GM04504 (cell line): ENCODE data around the gene EZH2.

Experiments
- DNase-seq: peaks from one replicate; pipeline ENCODE4 v3.0.0-alpha.2; 2012; ENCODE audit warnings: low read depth

The EZH2 gene

DNA sequence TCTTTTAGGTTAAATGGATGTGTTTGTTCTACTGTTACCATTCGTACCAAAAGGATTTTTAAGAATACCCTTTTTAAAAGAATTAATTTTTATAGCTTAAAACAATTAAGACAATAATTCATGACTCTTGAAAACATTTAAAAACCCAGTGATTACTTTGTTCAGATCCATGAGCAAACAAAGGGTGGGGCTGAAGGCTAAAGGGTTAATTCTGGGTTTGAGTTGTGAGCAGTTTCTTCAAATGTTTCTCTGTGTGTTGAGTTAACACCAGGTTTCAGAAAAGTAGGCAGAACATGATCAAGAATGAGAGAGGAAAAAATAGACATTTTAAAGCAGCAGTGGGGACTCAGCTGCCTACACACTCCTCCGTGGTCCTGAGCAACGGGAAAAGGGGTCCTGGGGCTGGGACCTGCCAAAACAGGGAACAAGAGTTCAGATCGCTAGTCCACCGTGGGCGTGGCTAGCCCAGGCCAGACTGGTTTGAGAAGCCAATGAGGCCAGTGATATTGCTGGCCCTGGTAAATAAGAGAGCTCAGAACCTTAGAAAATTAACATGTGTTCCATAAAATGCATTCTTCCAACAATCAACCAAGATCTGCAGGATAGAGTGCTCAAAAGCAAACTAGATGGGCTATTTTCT is 14.9 kb upstream of the EZH2 start:
- DNase-seq: no peak

DNA sequence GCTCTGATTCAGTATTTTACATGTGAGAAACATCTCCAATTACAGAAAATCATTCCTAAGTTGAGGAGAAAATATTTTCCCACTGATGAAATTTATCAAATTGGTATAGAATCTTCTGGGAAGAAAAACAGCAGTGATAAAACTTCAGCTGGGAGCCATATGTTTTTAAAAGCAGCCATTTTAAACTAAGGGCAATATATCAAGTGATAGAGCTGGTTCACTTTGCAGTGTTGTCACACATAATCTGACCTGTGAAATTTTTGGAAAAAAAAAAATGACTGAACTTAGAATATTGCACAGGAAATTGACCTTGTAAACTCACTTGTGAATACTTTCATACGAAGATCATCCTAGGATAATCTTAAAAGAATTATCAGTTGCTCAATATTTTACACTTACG is 10.5 kb upstream of the EZH2 start:
- DNase-seq: peak; percentile 56

DNA sequence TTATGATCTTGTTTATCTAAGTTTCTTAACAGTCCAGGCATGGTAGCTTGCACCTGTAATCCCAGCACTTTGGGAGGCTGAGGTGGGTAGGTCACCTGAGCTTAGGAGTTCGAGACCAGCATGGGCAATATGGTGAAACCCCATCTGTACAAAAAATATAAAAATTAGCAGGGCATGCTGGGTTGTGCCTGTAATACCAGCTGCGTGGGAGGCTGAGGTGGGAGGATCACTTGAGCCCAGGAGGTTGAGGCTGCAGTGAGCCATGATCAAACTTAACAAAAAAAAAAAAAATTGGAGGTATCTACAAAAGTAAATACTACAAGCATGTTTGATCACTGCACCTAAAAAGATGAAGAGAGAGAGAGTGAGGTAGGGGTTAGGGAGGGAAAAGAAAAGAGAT is 9.0 kb upstream of the EZH2 start:
- DNase-seq: no peak

DNA sequence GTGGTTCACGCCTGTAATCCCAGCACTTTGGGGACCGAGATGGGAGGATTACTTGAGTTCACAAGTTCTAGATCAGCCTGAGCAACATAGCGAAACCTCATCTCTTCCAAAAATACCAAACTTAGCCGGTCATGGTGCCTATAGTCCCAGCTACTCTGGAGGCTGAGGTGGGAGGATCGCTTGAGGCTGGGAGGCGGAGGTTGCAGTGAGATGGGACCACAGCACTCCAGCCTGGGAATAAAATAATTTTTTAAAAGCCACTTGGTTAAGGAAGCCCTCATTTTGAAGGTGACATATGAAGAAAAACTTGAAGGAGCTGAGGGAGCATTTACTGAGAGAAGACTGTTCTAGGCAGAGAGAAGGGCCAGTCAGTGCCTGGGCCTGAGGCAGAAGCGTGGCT is 4.2 kb upstream of the EZH2 start:
- no peak for DNase-seq

DNA sequence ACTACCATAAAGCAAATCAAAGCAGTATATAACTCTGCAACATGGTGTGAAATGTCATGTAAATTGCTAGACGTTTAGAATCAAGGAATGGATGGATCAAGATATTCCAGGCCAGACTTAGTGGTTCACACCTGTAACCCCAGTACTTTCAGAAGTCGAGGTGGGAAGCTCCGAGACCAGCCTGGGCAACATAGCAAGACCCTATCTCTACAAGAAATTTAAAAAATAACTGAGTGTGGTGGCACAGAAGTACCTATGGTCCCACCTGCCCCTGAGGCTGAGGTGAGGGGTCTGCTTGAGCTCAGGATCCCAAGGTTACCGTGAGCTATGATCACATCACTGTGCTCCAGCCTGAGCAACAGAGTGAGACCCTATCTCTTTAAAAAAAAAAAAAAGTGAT is 2.8 kb upstream of the EZH2 start:
- no peak for DNase-seq

DNA sequence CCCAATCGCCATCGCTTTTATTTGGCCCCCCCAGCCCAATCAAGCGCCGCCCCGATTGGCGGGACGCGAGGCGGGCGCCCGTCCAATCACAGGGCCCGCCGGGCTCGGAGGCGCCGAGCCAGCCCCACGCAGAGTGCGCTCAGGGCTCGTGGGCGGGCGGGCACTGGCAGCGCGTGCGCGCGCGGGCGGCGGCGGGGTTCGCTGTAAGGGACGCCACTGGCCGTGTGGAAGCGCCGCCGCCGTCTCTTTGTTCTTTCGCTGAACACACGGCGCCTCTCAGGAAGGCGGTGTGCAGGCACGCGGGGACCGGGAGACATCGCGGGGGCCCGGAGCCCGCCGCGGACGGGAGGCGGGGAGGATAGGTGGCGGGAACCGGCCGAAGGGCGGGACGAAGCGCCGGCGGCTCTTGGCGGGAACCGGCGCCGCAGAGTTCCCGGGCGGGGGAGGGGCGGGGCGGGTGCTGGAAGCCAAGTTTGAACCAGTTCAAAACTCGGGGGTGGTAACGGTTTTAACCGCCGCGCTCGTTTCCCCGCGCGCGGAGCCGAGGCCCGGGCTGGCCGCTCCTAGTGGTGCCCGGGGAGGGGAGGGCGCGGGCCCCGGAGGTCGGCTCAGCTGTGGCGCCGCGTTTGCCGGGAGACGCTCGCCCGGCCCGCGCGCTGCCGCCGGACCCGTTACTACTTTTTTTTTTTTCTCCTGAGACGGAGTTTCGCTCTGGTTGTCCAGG is 370 bp upstream of the EZH2 start:
- DNase-seq: peak; percentile 77

DNA sequence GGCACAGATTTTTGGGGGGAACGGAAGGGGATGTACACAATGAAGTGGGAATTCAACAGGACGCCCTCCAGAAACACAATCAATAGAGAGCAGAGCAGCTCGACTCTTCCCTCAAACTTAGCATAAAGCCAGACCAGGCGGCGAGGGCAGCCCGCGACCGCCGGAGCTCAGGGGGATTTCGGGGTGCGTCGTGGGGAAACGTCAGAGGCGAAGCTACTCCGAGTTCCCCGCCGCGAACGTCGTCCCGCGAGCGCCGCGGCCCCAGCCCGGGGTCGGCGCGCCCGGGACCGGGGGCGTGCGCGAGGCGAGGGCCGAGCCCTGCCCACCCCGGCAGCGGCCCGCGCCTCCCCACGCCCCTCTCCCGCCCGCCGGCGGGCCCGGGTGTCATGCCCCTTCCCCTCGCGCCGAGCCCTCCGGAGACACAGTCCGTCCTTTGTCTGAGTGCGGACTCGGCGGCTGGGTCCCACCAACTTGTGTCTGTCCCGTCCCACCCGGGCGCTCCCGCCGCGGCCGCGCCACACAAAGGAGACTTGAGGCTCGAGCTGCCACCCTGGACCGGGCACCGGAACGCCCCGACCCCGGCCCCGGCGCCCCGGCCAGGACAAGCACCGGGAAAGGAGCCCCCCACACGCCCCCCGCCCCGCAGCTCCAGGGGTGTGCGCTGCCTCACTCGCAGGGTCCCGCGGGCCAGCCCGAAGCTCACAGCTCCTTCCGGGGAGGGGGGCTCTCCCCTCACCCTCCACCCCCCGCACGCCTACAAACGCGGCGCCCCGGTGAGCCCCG is 634 bp downstream of the EZH2 start:
- DNase-seq: no peak

DNA sequence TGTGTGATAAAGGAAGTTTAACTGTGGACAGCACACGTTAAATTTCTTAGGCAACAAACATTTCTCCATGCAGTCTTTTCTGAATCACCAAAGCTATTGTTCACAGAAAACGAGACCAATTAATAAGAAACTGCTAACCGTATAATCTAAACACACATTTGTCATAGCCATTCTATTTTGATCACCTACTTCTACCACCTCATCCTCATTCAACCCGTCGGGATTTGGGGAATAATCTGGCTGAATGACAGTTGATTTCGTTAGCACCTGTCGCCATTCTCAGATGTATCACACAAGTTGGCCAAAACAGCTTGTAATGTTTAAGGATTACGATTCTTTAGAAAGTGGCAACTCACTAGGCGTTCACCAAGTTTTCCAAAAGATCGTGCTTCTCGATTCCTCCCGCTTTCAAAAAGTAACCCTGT is 1.2 kb downstream of the EZH2 start:
- DNase-seq: no peak

DNA sequence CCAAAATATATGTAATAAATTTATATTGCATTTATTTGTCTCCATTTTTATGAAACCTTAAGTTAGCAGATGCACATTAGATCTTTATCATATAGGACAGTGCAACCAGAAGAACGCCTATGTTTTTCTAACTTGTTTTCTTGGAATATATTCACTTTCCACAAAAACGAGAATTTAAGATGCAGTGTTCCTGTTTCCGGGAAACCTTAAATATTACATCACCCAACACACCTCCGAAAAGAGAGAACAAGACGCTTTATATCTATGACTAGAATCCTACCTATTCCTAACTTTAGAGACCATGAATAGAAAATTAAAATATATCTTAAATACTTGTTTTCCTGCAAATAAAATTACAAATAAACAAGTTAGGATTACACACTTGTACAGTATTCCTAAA is 1.9 kb downstream of the EZH2 start:
- no peak for DNase-seq

DNA sequence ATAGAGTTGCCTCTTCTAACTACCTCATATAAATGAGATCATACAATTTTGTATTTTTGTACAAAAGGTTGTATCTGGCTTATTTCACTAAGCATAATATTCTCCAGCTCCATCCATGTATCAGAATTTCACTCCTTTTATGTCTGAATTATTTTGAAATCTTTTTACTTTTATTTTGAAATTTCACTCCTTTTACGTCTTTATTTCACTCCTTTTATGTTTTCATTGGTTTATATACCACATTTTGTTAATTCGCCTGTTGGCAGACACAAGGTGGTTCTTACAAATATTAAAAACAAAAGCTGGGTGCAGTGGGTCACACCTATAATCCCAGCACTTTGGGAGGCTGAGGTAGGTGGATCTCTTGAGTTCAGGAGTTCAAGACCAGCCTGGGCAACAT is 5.8 kb downstream of the EZH2 start:
- DNase-seq: no peak

DNA sequence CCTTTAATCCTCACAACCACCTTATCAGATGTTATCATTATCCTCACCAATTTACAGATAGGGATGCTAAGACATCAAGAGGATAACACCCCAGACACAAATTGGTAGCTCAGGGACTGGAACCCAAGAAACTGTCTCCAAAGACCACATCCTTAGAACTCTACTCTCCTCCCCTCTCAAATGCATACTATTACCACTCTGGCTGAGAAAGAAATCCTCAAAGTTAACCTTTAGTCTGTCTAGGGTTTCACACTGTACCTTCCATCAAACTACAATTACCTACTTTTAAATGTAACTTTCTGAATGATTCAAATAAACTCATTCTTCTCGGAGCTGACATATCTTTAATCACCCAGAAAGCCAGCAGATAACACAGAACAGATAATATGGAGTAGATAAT is 6.6 kb downstream of the EZH2 start:
- no peak for DNase-seq

DNA sequence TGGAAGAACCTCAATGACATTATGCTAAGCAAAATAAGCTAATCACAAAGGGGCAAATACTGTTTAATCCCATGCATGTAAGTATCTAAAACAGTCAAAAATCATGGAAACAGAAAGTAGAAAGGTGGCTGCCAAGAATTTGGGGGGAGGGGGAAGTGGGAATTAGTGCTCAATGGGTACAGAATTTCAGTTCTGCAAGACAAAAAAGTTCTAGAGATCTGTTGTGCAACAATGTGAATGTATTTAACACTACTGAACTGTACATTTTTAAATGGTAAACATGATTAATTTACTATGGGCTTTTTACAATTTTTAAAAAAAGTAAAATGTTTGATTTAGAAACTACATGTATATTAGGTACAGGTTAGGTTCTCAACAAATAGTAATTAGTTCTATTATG is 11.9 kb downstream of the EZH2 start:
- DNase-seq: no peak

DNA sequence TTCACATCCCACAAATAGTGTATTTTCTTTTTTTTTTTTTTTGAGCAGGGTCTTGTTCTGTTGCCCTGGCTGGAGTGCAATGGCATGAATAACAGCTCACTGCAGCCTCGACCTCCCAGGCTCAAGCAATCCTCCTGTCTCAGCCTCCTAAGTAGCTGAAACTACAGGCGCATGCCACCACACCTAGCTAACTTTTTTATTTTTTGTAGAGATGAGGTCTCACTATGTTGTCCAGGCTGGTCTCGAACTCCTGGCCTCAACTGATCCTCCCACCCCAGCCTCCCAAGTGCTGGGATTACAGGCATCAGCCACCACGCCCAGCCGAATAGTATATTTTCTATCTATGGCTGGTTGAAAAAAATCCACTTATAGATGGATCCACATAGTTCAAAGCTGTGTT is 12.5 kb downstream of the EZH2 start:
- no peak for DNase-seq

DNA sequence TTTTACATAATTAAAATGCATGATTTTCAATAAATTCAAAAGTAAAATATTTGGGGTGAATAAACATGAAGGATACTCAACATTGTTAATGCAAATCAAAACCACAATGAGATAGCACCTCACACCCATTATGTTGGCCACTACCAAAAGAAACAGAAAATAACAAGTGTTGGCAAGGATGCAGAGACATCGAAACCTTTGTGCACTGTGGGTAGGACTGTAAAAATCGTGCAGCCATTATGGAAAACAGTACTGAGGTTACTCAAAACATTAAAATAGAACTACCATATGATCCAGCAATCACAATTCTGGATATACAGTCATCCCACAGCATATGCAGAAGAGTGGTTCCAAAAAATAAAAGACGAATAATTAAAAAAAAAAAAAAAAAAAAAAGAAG is 13.1 kb downstream of the EZH2 start:
- DNase-seq: no peak

DNA sequence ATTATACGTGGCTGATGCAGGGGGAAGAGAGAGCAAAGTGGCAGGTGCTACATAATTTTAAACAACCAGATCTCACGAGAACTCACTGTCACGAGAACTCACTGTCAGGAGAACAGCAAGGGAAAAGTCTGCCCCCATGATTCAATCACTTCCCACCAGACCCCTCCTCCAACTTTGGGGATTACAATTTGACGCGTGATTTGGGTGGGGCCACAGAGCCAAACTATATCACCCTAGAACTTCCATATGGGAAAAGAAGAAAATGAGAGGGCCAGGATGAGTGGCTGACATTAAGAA is 15.8 kb downstream of the EZH2 start:
- no peak for DNase-seq

DNA sequence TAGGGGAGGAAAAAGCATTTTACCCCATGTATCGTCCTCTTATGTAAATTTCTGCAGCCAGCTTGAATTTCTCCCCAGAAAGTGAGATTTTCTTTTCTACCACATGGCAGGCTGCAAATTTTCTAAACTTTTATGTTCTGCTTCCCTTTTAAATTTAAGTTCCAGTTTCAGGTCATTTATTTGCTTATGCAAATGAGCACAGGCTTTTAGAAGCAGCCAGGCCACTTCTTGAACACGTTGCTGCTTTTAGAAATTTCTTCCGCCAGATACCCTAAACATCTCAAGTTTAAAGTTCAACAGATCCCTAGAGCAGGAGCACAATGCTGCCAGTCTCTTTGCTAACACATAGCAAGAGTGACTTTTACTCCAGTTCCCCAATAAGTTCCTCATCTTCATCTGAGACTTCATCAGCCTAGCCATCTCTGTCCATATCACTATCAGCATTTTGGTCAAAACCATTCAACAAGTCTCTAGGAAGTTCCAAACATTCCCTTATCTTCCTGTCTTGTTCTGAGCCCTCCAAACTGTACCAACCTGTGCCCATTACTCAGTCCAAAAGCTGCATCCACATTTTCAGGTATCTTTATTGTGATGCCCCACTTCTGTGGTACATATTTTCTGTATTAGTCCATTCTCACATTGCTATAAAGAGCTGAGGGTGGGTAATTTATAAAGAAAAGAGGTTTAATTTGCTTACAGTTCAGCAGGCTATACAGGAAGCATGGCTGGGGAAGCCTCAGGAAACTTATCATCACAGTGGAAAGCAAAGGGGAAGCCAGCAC is 16.3 kb downstream of the EZH2 start:
- DNase-seq: no peak

DNA sequence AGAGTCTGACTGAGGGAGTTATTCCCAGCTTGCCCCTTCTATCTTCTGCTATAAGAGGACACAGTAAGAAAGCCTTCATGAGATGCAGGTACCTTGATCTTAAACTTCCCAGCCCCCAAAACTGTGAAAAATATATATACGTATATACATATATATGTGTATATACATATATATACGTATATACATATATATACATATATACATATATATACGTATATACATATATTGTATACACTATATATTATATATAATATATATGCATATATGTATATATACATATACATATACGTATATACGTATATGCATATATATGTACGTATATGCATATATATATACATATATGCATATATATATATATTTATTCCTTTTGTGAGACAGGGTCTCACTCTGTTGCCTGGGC is 17.7 kb downstream of the EZH2 start:
- DNase-seq: no peak

DNA sequence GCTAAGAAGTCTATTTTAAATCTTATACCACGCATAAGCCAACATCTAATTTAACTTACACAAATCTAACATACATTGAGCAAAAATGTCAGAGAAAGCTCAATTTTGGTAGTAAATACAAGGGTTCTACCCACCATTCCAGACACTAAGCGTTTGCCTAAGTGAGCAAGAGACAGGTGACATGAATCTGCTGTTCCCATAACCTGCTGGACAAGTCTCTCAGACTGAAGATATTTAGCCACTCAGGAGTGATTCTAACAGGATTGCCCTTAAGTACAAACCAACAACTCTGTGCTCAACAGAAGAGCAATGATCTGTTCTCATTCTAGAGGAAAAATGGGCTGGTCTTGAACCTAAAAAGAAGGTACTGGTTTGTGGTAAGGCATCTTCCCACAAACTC is 18.8 kb downstream of the EZH2 start:
- DNase-seq: no peak

DNA sequence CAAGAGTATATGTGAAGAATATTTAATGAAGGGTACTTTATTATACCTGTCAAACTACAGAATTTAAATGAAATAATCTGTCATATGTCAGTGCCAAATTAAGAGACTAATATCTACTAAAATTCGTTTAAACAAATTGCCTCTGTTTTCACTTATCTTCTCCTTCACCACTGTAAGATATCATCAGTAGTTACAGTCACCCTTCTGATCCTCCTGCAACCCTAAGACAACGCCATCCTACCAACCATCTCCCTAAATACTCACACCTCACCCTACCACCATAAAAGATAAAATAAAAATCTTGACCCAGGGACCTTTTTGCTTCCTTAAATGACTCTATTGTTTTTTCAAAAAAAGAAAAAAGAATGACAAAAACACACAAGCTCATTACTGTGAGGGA is 20.8 kb downstream of the EZH2 start:
- DNase-seq: no peak

DNA sequence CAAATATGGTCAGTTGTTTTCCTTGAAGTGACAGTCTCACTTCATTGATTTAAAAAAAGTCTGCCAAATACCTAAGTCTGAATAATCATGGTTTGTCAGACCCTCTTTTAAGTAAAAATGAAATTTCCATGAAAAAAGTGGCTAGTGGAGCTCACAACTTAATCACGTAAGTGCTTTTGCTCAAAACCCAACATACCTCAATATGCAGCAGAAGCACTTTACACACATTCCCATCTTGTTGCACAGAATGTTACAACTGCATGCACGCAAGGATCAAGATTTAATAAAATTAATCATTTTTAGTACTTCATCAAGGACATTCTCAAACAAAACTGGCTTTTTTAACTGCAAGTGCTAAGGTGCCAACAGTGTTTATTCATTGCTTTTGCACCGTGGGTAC is 21.6 kb downstream of the EZH2 start:
- DNase-seq: no peak

DNA sequence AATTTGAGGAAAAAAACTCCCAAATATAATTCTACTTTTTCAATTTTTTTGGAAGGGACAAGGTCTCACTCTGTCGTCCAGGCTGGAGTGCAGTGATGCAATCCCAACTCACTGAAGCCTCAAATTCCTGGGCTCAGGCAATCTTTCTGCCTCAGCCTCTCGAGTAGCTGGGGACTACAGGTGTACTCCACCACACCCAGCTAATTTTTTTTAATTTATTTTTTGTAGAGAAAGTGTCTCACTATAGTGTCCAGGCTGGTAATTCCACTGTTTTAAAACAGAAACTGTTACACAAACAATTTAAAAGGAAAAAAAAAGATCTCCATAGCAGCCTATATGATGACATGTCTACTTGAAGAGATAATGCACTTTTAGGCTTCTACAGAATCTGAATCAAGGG is 25.6 kb downstream of the EZH2 start:
- DNase-seq: no peak

DNA sequence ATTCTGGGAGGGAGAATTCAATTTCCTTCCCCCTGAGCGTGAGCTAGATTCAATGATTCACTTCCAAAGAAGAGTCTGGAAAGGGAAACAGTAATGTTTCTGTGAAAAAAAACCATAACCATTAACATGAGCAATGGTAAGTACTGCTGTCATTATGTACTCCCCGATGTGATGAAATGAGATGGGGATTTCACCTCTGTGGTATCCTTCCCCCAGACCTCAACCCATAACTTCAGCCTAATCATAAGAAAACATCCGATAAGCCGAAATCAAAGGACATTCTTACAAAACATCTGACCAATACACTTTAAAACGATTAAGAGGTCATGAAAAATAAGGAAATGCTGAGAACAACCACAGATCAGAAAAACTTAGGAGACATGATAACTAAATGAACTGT is 27.2 kb downstream of the EZH2 start:
- DNase-seq: no peak

DNA sequence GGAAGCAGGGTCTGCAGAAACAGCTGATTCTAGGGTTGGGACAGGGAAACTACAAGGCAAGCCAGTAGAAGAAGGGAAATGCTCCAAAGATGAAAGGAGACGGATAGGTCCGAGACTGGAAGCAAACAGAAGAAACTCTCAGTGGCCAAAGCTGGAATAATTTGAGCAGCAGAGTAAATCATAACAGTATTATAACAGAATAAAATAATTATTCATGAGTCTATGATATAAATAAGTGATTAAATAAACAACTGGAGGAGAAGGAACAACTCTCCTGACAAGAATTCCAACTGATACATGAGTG is 27.6 kb downstream of the EZH2 start:
- no peak for DNase-seq
